ENCODE data around the gene HMGN1.

The HMGN1 gene

DNA sequence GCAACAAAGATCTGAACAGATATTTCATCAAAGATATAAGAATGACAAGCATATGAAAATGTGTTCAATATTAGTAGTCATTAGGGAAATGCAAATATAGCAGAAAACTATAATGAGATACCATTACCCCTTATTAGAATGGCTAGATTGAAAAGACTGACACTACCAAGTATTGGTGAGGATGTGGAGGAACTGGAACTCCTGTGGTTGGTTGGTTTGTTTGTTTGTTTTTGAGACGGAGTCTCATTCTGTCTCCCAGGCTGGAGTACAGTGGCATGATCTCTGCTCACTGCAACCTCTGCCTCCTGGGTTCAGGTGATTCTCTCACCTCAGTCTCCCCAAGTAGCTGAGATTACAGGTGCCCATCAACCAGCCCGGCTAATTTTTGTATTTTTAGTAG lies 18.9 kb upstream of the HMGN1 start:
- DNase-seq (ENCODE audit: low spot score), result no peak

DNA sequence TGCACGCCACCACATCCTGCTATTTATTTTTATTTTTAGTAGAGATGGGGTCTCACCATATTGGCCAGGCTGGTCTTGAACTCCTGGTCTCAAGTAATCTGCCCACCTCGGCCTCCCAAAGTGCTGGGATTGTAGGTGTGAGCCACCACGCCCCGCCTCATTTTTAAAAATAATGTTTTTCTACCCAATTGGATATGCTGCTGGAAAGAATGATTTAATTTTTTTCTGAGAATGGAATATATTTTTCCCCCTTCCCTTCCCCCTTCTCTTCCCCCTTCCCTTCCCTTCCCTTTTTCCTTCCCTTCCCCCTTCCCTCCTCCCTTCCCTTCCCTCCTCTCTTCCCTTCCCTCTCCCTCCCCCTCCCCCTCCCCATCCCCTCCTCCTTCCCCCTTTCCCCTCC lies 17.7 kb upstream of the HMGN1 start:
- no peak for DNase-seq (ENCODE audit: low spot score)

- DNase-seq (ENCODE audit: low spot score), result no peak
Observed at GRCh38 chr21:39364949-39365348, 16.1 kb upstream of the HMGN1 start.

DNA sequence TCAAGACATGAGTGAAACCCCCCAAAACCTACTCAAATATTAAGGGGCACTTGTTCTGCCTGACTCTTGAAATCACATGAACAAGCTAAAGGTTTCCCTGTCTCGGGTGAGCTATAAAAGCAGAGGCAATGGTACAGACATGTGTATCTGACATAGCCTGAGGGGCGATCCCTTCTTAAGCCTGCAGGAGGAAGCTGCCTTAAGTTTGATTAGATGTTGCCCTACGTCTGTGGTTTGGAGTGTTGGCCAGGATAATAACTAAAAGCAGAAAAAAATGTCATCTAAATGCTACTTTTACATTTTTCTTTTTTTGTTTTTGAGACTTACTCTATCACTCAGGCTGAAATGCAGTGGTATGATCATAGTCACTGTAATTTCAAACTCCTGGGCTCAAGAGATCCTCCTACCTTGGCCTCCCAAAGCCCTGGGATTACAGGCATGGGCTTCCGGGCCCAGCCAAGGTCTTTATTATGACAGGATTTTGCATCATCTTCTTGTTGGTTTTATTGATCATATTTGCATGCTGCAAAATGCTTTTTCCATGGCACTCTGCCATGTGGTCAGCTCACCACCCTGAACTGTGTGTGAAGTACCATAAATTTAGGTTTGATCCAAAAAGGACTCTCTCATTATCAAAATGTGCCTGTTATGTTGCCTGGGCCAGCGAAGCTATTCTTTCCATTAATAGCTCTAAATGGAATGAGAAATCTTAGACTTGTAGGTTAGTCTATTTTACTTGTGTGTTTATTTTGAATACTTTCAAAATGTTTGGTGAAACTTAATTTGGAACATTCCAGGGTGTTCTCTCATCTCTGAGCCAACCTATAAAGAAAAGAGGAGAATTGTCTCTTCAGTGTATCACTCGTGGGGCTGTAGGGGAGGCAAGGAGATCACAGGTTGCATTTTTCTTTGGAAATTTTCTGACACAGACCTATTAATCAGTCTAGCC lies 15.0 kb upstream of the HMGN1 start:
- no peak for DNase-seq (ENCODE audit: low spot score)

GRCh38 chr21:39362733-39363132 lies 13.8 kb upstream of the HMGN1 start:
- DNase-seq (ENCODE audit: low spot score), result no peak

DNA sequence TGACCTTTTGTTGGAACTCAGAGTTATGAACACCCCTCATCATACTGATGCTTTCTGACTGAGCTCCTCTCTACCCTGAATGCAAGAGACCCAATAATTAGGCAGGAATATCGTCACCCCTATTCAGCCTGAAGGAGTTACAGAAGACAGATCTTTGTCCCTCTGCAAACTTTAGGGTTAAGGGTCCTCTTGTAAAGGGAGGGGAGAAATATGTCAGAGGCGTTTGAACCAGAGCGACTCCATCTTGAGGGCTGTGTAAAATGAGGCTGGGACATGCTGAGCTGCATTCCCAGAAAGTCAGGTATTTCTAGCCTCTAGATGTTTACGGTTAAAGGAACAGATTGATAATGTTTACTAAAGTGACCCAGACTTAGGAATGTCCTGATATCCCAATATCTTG lies 10.5 kb upstream of the HMGN1 start:
- no peak for DNase-seq (ENCODE audit: low spot score)

GRCh38 chr21:39353295-39353694 lies 4.4 kb upstream of the HMGN1 start:
- no peak for DNase-seq (ENCODE audit: low spot score)

GRCh38 chr21:39350094-39351005 lies 1.5 kb upstream of the HMGN1 start:
- DNase-seq (ENCODE audit: low spot score), result no peak

DNA sequence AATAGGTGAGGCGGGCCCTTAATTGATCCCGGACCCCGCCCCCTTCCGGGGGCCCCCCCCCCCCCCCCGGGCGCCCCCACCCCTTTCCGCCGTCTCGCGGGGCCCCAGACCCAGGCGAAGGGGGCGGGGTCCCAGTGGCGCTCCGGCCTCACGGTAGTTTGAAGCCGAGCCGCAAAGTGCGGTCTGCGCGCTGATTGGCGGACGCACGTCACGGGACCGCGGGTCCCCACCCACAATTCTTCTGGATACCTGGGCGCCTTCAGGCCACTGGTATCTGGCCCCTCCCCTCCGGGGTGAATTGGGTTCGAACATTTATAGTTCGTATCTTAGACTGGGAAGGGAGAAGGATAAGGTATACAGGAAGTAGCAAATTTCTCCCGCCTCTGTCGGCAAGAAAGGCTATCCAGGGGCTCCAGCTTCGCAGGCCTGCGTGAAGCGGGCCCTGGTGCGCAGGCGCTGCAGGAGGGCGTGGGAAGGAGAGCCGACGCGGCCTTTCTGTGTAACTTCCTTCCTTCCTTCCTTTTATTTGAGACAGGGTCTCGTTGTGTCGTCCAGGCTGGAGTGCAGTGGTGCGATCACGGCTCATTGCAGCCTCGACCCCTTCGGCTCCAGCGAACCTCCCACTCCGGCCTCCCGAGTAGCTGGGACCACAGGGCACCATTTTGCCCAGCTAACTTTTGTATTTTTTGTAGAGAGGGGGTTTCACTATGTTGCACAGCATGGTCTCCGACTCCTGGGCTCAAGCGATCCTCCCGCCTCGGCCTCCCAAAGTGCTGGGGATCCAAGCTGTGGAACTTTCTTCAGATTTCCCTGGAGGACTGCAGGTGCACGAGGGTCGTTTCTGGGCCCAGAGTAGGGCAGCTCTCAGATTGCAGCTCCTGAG lies 564 bp upstream of the HMGN1 start:
- peak; percentile 87 for DNase-seq (ENCODE audit: low spot score)

DNA sequence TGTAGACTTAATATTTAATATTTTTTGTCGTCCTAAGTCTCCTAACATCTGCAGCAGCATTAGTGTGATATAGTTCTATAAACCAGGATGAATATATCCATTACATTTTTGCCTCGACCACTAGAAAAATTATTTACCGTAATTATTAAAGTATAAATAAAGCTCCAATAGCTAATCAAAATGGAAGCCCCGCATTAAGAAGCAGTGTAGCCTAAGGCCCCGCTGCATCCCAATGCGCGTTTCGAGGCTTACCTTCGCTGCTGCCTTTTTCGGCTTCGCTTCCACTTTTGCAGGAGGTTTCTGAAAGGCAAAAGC lies 891 bp downstream of the HMGN1 start:
- no peak for DNase-seq (ENCODE audit: low spot score)

DNA sequence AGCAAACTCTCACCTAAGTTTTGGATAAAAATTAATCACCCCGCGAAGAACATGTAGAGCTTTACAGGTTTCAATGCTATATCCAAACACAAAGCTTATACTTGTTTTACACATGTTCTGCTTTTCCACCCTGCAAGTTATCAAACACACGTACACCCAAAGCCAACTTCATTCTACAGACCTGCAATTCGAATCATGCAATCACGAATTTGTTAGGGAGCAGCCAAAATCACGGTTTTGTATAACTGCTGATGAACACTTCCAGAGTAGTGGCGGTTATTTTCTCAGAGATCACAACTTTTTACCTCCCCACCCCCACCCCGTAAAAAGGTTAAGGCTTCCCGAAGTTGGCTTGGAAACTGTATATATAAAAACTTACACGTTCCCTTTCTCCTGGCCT lies 1.4 kb downstream of the HMGN1 start:
- DNase-seq (ENCODE audit: low spot score), result no peak

DNA sequence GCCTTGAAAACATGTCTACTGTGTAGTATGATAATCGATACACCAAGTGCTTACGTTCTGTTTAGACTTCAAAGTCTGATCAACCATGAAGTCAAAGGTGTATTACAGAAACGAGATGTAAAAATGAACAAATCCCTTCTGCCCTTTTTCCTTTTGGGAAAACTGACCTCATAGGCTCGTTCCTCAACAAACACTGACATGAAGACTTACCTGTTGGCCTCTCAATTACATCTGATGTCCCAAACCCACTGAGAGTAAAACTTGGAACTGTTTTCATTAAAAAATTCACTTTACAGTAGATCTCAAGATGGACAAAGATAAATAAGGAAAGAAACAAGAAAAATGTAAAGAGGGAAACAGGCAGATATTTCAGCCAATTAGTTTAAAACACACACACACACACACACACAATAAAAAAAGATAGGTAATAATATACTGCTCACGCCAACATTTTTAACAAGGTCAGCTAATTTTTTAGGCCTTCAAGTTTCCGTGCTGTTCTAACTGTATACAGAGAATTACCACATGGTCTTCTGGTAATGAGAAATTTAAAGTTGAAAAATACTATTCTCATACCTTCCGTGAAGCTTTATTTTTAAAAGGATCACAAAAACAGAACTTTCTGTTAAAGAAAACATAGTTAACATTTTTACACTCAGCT lies 2.1 kb downstream of the HMGN1 start:
- DNase-seq (ENCODE audit: low spot score), result no peak

DNA sequence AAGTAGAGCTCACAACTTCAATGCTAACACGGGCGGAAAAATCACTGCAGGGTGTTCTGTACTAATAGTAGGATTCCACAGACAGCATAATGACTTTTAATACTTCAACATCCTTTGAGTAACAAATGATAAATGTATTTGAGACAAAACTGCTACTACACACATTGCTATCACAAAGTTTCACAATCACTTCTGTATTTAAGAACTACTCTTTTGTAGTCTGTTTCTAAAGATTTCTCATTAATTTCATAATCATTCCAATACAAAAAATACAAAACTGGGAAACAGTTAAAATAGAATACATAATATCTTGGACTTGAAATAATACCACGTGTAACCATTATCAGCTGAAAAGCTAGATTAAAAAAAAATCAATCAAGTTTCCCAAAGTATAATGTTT lies 2.7 kb downstream of the HMGN1 start:
- no peak for DNase-seq (ENCODE audit: low spot score)

DNA sequence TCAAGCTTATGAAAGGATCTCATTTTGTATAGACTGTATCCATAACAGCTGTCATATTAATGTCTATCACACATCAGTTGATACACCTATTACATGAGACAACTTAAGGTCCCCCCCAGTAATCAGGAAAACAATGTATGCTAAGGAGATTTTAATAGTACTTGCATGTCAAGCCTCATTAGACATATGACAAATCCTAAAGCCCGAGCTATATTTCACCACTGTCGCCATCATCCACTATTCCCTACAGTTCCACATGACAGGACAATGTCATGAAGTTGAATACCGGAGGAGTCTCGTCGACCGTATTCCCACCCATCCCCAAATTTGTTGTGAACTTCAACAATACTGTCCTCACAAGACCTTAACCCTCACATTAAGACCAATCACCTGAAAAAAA lies 3.4 kb downstream of the HMGN1 start:
- no peak for DNase-seq (ENCODE audit: low spot score)

GRCh38 chr21:39344848-39345247 lies 4.0 kb downstream of the HMGN1 start:
- DNase-seq (ENCODE audit: low spot score), result no peak

DNA sequence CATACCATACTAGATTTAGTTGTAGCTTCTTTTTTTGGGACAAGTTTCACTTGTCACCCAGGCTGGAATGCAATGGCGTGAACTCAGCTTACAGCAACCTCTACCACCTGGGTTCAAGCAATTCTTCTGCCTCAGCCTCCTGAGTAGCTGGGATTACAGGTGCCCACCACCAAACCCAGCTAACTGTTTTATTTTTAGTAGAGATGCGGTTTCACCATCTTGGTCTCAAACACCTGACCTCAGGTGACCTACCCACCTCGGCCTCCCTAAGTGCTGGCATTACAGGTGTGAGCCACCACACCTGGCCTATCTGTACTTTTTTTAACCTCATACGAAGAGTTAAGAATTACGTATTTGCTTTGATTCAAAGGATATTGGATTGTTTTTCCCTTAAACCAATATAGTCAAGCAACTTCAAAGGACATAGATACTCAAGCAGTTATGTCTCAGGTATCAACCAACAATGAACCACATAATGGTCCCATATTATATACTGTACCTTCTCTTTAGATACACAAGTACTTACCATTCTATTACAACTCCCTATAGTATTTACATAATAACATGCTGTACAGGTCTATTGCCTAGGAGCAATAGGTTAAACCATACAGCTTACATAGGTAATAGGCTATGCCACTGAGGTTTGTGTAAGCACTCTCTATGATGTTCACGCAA lies 7.5 kb downstream of the HMGN1 start:
- no peak for DNase-seq (ENCODE audit: low spot score)

- no peak for DNase-seq (ENCODE audit: low spot score)
Observed at GRCh38 chr21:39340687-39341086, 8.2 kb downstream of the HMGN1 start.

GRCh38 chr21:39339231-39339630 lies 9.7 kb downstream of the HMGN1 start:
- no peak for DNase-seq (ENCODE audit: low spot score)

GRCh38 chr21:39336457-39337008 lies 12.4 kb downstream of the HMGN1 start:
- no peak for DNase-seq (ENCODE audit: low spot score)

DNA sequence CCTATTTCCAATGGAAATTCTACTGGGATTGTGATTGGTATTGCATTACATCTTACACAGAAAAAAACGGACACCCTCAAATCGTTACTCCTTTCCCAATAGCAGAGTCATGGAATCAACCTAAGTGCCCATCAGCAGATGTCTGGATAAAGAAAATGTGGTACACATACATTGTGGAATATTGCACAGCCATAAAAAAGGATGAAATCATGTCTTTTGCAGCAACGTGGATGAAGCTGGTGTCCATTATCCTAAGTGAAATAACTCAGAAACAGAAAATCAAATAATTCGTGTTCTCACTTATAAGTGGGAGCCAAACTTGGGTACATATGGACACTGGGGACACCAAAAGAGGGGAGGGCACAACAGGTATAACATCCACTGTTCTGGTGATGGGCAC lies 14.3 kb downstream of the HMGN1 start:
- DNase-seq (ENCODE audit: low spot score), result no peak

GRCh38 chr21:39332175-39332574 lies 16.7 kb downstream of the HMGN1 start:
- DNase-seq (ENCODE audit: low spot score), result no peak
